GM23248 (cell line): ENCODE results near the gene SKP1. TPM values are rescaled to one million over a fixed set of nuclear protein-coding genes. Genes with fewer than 3 reads are reported as not detected.
A peak's percentile ranks its signal among the peaks of the same experiment; 100 is the strongest.

Experiments used
- DNase-seq: peaks from one replicate; pipeline ENCODE4 v3.0.0-alpha.2; 2015
- H2AFZ ChIP-seq: fragments of 200-600 bp; sonication (generic); 2 replicates; pipeline ENCODE4 v1.6.1; 2016; ENCODE audit warnings: antibody characterized with exemption
- H3F3A ChIP-seq: fragments of 200-600 bp; sonication (generic); 2 replicates; pipeline ENCODE4 v1.6.1; 2016; ENCODE audit warnings: mild to moderate bottlenecking, antibody characterized with exemption, mixed run types; ENCODE audit not compliant: insufficient read depth
- H3K27ac ChIP-seq: fragments of 200-600 bp; sonication (generic); 2 replicates; pipeline ENCODE4 v1.5.1; 2016; ENCODE audit warnings: mild to moderate bottlenecking
- H3K27me3 ChIP-seq: fragments of 200-600 bp; sonication (generic); replicated peaks from 2 replicates; pipeline ENCODE4 v1.6.1; 2016; ENCODE audit warnings: mild to moderate bottlenecking; ENCODE audit not compliant: insufficient read depth
- H3K36me3 ChIP-seq: fragments of 200-600 bp; sonication (generic); 2 replicates; pipeline ENCODE4 v1.6.1; 2016; ENCODE audit warnings: low read depth, mild to moderate bottlenecking
- H3K4me1 ChIP-seq: fragments of 200-600 bp; sonication (generic); 2 replicates; pipeline ENCODE4 v1.6.1; 2016; ENCODE audit warnings: mild to moderate bottlenecking; ENCODE audit not compliant: insufficient read depth
- H3K4me2 ChIP-seq: fragments of 200-600 bp; sonication (generic); one replicate; pipeline ENCODE4 v1.6.1; 2016; ENCODE audit warnings: mild to moderate bottlenecking; ENCODE audit not compliant: unreplicated experiment
- H3K4me3 ChIP-seq: fragments of 200-600 bp; sonication (generic); 2 replicates; pipeline ENCODE4 v1.5.1; 2016; ENCODE audit warnings: mild to moderate bottlenecking
- H3K79me2 ChIP-seq: fragments of 200-600 bp; sonication (generic); 2 replicates; pipeline ENCODE4 v1.6.1; 2016; ENCODE audit warnings: mild to moderate bottlenecking; ENCODE audit not compliant: insufficient read depth
- H3K9ac ChIP-seq: fragments of 200-600 bp; sonication (generic); 2 replicates; pipeline ENCODE4 v1.6.1; 2016; ENCODE audit warnings: mild to moderate bottlenecking
- H3K9me2 ChIP-seq: fragments of 200-600 bp; sonication (generic); 2 replicates; pipeline ENCODE4 v1.6.1; 2016; ENCODE audit warnings: mixed run types, mild to moderate bottlenecking, moderate library complexity; ENCODE audit not compliant: insufficient read depth
- H3K9me3 ChIP-seq: fragments of 200-600 bp; sonication (generic); one replicate; pipeline ENCODE4 v1.6.1; 2017; ENCODE audit warnings: low read depth
- H4K20me1 ChIP-seq: fragments of 200-600 bp; sonication (generic); 2 replicates; pipeline ENCODE4 v1.6.0; 2016; ENCODE audit not compliant: insufficient read depth
- EZH2 ChIP-seq: fragments of 200-600 bp; sonication (generic); IDR thresholded peaks from 2 replicates; pipeline ENCODE4 v1.6.1; 2018; ENCODE audit warnings: antibody characterized with exemption, mild to moderate bottlenecking; ENCODE audit not compliant: insufficient read depth, poor library complexity, severe bottlenecking
- EZH2phosphoT487 ChIP-seq: fragments of 200-600 bp; sonication (generic); IDR thresholded peaks from 2 replicates; pipeline ENCODE4 v1.6.1; 2018; ENCODE audit warnings: antibody characterized with exemption, moderate library complexity, mild to moderate bottlenecking, low read depth; ENCODE audit not compliant: insufficient read depth
- WGBS, 2 experiments: methylation state at CpG; one replicate each; pipeline ENCODE4 v1.1.6; 2015 to 2017; ENCODE audit warnings: low lambda C conversion rate in 2 of 2, low coverage in 1 of 2; ENCODE audit errors: missing lambda C conversion rate in 2 of 2; 5-methylcytosine and 5-hydroxymethylcytosine counted together
- in situ Hi-C: fragments of 300-500 bp; cut with MboI; formaldehyde crosslinking; loops from 2 replicates; pipeline ENCODE4 v1.15.0; 2020
- polyA plus RNA-seq: library from polyadenylated mRNA; unstranded; fragments of >200 nt; fragmentation: Nextera tagmentation; extraction: Ambion mirVana; gene quantifications from 2 replicates; pipeline ENCODE4 v1.2.1, GENCODE V29; 2016
- total RNA-seq: library from RNA; depleted of rRNA; stranded (reverse); fragments of >200 nt; shearing (Covaris generic); gene quantifications from 2 replicates; pipeline ENCODE4 v1.2.3, GENCODE V29; 2014

SKP1 gene
- total and polyA plus RNA-seq, 2 experiments from 2014 or later: 238 to 1,145 TPM

GRCh38 chr5:134124289-134125038, 52.3 kb downstream of the SKP1 start:
- Histone ChIP-seq H3K9ac (peak overlapping the region; percentile 71), H3K9me3 (no peaks in the 10 kb centered on the region), H3K27ac (peak overlapping the region; percentile 95), H4K20me1 (no peaks in the 10 kb centered on the region), H2AFZ (no peak overlapping the region), H3K4me2 (peak overlapping the region; percentile 38), H3K27me3 (no peaks in the 10 kb centered on the region), H3K79me2 (peaks cover 8% of the 10 kb centered on the region; the same call in 1 of the 2 replicates), H3F3A (peaks cover 5% of the 10 kb centered on the region), H3K36me3 (no peaks in the 10 kb centered on the region), H3K9me2 (no peaks in the 10 kb centered on the region), H3K4me3 (no peak overlapping the region), H3K4me1 (peaks cover 28% of the 10 kb centered on the region)
- TF ChIP-seq EZH2phosphoT487 (no peak), EZH2 (no peak)
- DNase-seq: peak; percentile 93
- 32 to 36% methylated on average over 7 to 8 of the region's 8 CpGs for WGBS, 2 experiments
- in situ Hi-C loops: no loop called here

DNA sequence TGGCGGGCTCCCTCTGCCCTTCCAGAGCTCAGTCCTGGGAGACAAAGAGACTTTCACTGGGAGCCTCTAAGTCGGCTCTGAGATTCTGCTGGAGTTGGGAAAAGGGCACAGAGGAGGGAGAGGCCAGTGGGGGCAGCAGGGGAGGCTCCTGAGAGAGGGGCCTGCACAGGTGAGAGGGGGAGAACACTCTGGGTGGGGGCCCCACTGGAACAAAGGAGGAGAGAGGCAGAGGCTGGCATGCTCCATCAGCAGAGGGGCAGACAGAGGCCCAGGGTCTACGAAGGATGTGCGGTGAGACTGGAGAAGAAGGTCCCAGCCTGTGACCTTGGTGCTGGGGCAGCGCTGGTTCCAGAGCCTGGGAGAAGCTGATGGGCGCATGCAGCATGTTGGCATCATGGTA, 53.4 kb downstream of the SKP1 start:
- peaks cover 5% of the 10 kb centered on the region for H3F3A ChIP-seq
- in situ Hi-C loops: no loop called here
- no peaks in the 10 kb centered on the region for H3K27me3 ChIP-seq
- no peak overlapping the region for H3K4me2 ChIP-seq
- H3K79me2 ChIP-seq: peaks cover 8% of the 10 kb centered on the region; the same call in 1 of the 2 replicates
- H3K4me3 ChIP-seq: no peak overlapping the region
- H3K36me3 ChIP-seq: no peaks in the 10 kb centered on the region
- H3K4me1 ChIP-seq: peaks cover 28% of the 10 kb centered on the region
- H4K20me1 ChIP-seq: no peaks in the 10 kb centered on the region
- no peak overlapping the region for H2AFZ ChIP-seq
- TF ChIP-seq EZH2 (no peak), EZH2phosphoT487 (no peak)
- no peak for DNase-seq
- no peak overlapping the region for H3K27ac ChIP-seq
- no peaks in the 10 kb centered on the region for H3K9me3 ChIP-seq
- H3K9me2 ChIP-seq: no peaks in the 10 kb centered on the region
- WGBS, 2 experiments: 97 to 100% methylated on average over 5 to 6 of the region's 6 CpGs
- no peak overlapping the region for H3K9ac ChIP-seq

DNA sequence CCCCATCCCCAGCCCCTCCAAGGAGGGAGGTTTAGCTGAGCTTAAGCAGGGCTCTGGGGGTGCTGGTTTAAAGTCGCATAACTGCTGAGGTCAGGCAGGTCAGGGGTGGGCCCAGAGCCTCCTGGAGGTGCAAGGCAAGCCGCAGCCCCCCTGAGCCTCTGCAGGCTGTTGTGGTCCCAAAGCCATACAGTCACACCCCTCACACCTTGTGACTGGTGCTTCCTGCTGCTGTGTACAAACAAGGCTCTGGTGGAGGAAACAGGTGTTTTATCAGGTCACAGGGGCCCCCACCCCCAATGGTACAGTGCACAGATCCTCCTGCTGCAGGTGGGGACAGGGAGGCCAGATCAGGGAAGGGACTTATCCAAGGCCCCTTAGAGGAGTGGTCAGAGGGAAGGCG, 54.2 kb downstream of the SKP1 start:
- in situ Hi-C loops: no loop called here
- no peaks in the 10 kb centered on the region for H4K20me1 ChIP-seq
- H3F3A ChIP-seq: peaks cover 5% of the 10 kb centered on the region
- 86 to 88% methylated on average over 3 of the region's 3 CpGs for WGBS, 2 experiments
- H3K36me3 ChIP-seq: no peaks in the 10 kb centered on the region
- H3K27me3 ChIP-seq: no peaks in the 10 kb centered on the region
- no peak overlapping the region for H2AFZ ChIP-seq
- H3K4me2 ChIP-seq: no peak overlapping the region
- no peaks in the 10 kb centered on the region for H3K9me2 ChIP-seq
- peaks cover 7% of the 10 kb centered on the region; the same call in 1 of the 2 replicates for H3K79me2 ChIP-seq
- no peaks in the 10 kb centered on the region for H3K9me3 ChIP-seq
- no peak for DNase-seq
- no peak for TF ChIP-seq EZH2phosphoT487
- no peak for TF ChIP-seq EZH2
- no peak overlapping the region for H3K4me3 ChIP-seq
- H3K9ac ChIP-seq: no peak overlapping the region
- H3K27ac ChIP-seq: no peak overlapping the region
- H3K4me1 ChIP-seq: peaks cover 28% of the 10 kb centered on the region

GRCh38 chr5:134120386-134121138, 56.2 kb downstream of the SKP1 start:
- Histone ChIP-seq H3K36me3 (no peaks in the 10 kb centered on the region), H2AFZ (no peak overlapping the region), H3K79me2 (no peaks in the 10 kb centered on the region), H4K20me1 (no peaks in the 10 kb centered on the region), H3K27me3 (no peaks in the 10 kb centered on the region), H3K4me3 (no peak overlapping the region), H3K27ac (no peak overlapping the region), H3K9ac (no peak overlapping the region), H3K4me2 (no peak overlapping the region), H3F3A (peaks cover 5% of the 10 kb centered on the region), H3K9me3 (no peaks in the 10 kb centered on the region), H3K9me2 (no peaks in the 10 kb centered on the region), H3K4me1 (peaks cover 18% of the 10 kb centered on the region)
- no peak for DNase-seq
- in situ Hi-C loops: no loop called here
- 88 to 90% methylated on average over 17 of the region's 17 CpGs for WGBS, 2 experiments
- TF ChIP-seq EZH2phosphoT487 (no peak), EZH2 (no peak)
